ENCODE measurements around the gene DHRSX.
"Not testable (repeated sequence)": the region's sequence is repeated elsewhere in the genome, so short reads cannot be mapped to it uniquely, and the experiment has no call there.

The DHRSX gene

GRCh38 chrX:2342874-2343273 lies 157.9 kb downstream of the DHRSX start:
- no peak for DNase-seq

- no peak for DNase-seq
Measured at GRCh38 chrX:2342281-2342688, 158.5 kb downstream of the DHRSX start.

GRCh38 chrX:2340991-2341390 lies 159.8 kb downstream of the DHRSX start:
- DNase-seq = no peak

- DNase-seq = no peak
Measured at GRCh38 chrX:2336181-2336580, 164.6 kb downstream of the DHRSX start.

DNA sequence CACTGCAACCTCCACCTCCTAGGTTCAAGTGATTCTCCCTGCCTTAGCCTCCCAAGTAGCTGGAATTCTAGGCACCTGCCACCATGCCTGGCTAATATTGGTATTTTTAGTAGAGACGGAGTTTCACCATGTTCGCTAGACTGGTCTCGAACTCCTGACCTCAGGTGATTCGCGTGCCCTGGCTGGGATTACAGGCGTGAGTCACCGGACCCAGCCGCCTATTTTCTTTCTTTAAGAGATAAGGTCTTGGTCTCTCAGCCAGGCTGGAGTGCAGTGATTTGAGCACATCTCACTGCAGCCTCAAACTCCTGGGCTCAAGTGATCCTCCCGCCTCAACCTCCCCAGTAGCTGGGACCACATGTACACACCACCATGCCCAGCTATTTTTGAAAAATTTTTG lies 166.5 kb downstream of the DHRSX start:
- no peak for DNase-seq

DNA sequence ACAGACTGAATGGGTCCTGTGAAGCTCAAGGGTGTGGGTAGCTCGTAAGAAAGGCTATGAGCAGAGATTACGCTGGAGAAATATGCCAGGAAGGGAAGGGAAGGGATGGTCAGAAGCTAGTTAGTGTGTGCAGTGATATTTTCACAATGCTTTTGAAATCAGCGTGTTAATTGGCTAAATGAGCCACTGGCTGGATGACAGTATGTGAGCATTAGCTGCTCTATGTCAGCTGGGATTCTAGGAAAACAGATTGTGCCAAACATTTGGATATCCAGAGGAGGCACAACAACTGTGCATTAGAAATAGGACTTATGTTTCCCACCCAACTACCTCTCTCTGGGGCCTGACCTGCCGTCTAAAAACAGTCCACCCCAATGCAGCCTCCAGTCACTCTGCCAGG lies 168.5 kb downstream of the DHRSX start:
- DNase-seq = no peak

DNA sequence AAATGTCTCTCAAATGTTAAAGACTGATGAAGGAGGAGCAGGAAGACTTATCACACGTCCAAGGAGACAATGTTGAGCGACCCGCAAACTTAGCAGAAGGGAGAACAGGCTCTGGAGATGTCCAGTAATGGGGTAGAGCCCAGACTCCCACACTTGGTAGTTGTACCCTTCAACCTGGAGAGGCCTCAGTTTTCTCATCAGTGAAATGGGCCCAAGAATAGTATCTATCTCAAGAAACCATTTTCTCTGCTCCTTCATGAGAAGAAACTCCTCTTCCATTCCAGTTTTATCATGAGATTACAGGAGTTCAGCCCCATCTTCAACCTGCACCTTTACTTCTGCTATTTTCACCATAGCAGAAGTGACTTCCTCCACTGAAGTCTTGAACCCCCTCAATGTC lies 169.9 kb downstream of the DHRSX start:
- DNase-seq = no peak

GRCh38 chrX:2330487-2330886 lies 170.3 kb downstream of the DHRSX start:
- no peak for DNase-seq

DNA sequence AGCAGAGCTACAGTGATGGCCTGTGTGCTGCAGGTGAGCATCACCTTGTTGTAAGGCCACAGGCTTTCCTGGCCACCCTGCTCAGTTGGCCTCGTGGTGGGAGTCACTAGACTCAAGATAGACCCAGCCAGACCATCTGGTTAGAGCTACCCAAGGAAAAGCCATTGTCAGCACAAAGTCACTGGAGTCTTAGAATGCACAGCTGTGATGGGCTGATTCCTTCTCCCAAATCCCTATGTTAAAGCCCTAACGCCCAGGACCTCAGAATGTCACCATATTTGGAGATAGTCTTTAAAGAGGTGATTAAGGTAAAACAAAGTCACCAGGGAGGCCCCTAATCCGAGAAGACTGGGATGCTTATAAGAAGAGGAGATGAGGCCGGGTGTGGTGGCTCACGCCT lies 173.4 kb downstream of the DHRSX start:
- no peak for DNase-seq

GRCh38 chrX:2325076-2325784 lies 175.5 kb downstream of the DHRSX start:
- DNase-seq = no peak

DNA sequence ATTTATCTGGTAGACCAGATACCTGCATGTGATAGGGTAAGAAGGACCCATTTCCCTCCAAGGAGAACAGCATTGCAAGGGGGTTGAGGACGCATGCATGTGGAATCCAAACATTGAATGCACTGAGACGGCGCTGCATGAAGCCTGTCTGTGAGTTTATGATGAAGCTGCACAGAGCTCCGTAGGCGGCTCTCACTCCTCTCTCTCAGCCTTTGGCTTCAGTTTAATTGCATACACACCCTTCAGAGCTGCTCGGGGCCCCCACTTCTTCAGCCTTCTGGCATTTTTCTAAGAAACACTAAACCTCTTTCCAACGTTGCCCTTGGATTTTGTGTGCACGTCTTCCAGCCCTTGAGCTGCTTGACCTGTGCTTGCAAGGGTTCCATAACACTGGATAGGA lies 176.6 kb downstream of the DHRSX start:
- no peak for DNase-seq

- DNase-seq = no peak
Measured at GRCh38 chrX:2321411-2321810, 179.4 kb downstream of the DHRSX start.

DNA sequence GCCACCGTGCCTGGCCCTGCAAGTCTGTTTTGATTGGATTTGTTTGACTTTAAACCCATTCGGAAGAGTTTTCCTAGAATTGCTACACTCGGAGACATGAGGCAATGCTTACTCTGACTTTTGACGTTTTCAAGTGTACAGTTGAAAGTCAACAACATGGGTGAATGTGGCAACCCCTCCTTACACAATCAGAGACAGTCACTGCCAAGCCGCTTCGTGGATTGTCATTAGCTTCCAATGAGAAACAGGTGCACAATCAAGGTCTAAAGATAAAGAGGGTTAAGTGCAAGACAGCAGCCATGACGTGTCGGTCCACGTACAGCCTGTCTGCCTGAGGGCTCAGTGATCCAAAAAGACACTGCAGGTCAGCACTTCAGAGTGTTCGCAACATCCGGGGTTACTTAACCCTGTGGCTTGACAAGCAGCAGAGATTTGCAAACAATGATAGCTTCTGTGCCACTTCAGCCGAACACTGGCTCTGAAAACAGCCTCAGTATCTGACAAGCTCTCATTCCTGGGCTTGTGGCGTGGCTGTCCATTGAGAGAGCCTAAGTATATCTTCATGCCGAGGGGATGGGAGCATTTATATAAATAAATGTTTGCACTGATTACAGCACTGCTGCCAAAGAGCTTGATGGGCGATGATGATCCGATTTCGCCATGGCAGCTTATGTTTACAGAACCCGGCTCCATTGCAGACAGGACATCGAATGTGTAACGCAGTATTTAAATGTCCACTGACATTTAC lies 180.0 kb downstream of the DHRSX start:
- DNase-seq = no peak

DNA sequence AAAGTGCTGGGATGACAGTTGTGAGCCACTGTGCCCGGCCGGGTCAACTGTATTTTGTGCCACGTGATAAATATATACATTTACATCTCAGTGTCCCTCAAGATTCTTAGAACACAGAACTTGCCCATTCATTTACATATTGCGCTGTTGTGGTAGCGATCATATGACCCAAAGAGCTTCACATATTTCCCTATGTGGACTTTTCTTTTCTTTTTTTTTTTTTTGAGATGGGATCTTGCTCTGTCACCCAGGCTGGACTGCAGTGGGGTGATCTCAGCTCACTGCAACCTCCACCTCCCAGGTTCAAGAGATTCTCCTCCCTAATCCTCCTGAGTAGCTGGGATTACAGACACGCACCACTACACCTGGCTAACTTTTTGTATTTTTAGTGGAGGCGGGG lies 180.7 kb downstream of the DHRSX start:
- no peak for DNase-seq

DNA sequence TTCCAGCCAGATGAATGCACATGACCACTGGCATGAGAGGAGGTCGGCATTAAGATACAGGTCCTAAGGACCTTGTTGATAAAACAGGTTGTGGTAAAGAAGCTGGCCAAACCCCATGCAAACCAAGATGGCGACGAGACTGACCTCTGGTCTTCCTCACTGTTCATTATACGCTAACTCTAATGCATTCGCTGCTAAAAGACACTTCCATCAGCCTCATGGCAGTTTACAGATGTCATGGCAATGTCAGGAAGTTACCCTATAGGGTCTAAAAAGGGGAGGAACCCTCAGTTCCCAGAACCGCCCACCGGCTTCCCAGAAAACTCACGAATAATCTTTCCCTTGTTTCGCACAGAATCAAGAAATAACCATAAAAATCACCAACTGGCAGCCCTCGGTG lies 182.4 kb downstream of the DHRSX start:
- DNase-seq = no peak

- DNase-seq = no peak
Measured at GRCh38 chrX:2317527-2318055, 183.2 kb downstream of the DHRSX start.

DNA sequence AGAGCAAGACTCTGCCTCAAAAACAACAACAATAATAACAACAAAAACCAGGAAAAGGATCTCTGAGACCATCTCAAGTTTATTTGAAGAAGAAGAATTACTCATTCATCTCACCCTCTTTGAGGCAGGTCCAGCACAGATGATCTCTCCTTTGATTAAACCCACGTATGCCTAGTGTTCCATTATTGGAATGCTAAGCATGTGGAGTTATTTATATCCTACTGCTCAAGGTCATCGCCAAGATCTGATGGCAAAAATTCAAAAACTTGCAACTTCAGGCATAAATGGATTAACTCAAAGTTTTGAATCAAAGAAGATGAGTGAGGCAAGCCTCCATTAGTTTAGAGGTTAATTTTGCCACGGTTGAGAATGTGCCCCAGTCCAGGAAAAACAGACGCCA lies 184.2 kb downstream of the DHRSX start:
- DNase-seq = no peak

GRCh38 chrX:2315434-2315833 lies 185.3 kb downstream of the DHRSX start:
- no peak for DNase-seq

DNA sequence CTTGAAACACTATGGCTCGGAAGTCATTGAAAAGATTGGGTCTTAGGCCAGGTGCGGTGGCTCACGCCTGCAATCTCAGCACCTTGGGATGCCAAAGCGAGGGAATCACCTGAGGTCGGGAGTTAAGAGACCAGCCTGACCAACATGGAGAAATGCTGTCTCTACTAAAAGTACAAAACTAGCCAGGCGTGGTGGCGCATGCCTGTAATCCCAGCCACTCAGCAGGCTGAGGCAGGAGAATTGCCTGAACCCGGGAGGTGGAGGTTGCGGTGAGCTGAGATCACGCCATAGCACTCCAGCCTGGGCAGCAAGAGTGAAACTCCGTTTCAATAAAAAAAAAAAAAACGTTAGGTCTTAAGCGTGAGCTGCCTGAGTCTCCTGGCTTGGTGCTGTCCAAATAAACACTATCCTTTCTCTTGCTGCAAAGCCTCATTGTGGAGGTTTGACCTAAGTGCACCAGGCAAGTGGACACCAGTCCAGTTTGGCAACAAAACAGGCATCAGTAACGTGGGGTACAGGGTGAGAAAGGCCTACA lies 185.9 kb downstream of the DHRSX start:
- no peak for DNase-seq

- no peak for DNase-seq
Measured at GRCh38 chrX:2313864-2314640, 186.7 kb downstream of the DHRSX start.

- DNase-seq = not testable (repeated sequence)
Measured at GRCh38 chrX:2312061-2312591, 188.7 kb downstream of the DHRSX start.

- no peak for DNase-seq
Measured at GRCh38 chrX:2311501-2311900, 189.3 kb downstream of the DHRSX start.

- DNase-seq = no peak
Measured at GRCh38 chrX:2301901-2302300, 198.9 kb downstream of the DHRSX start.
